GM18951 (cell line): ENCODE measurements around the gene GPR39.

Experiments used
- POLR2A ChIP-seq: IDR thresholded peaks from 4 replicates; pipeline ENCODE4 v1.6.1; 2011; ENCODE audit warnings: mild to moderate bottlenecking; ENCODE audit not compliant: insufficient read length, insufficient read depth; ENCODE audit errors: extremely low read depth
- in situ Hi-C: fragments of 300-500 bp; cut with MboI; formaldehyde crosslinking; loops from one replicate; pipeline ENCODE4 v1.12.0; 2022; ENCODE audit warnings: low sequenced_read_pairs, mixed read lengths, inconsistent platforms; ENCODE audit not compliant: unreplicated experiment

The GPR39 gene

DNA sequence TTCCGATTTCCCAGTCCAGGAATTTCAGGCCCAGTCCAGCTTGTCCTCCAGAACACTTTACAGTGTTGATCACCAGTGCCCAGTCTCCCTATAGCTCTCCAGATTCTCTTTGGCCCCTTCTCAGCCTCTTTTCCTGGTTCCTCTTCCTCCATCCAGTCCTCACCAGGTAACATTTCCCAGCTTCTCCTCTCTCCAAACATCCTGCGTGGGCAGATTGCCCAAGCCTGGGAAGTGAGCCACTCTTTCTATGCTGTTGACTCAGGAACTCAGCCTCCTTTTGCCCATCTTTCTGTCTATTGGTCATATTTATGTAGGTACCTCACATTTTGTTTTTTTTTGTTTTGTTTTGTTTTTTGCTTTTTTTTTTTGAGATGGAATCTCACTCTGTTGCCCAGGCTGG is 144.0 kb downstream of the GPR39 start:
- TF ChIP-seq POLR2A = no peak

GRCh38 chr2:132562245-132562644 is 145.6 kb downstream of the GPR39 start:
- TF ChIP-seq POLR2A = no peak
- in situ Hi-C loops = no loop called here

More for the DNA sequence above, 144.0 kb downstream of the GPR39 start:
- in situ Hi-C loops = no loop called here

GRCh38 chr2:132564065-132564464 is 147.5 kb downstream of the GPR39 start:
- in situ Hi-C loops = no loop called here
- no peak for TF ChIP-seq POLR2A

- in situ Hi-C loops = no loop called here
- no peak for TF ChIP-seq POLR2A
These were observed 149.8 kb downstream of the GPR39 start for GRCh38 chr2:132566379-132566778.

- in situ Hi-C loops = no loop called here
- TF ChIP-seq POLR2A = no peak
These were observed 151.1 kb downstream of the GPR39 start for GRCh38 chr2:132567682-132568081.

- TF ChIP-seq POLR2A = no peak
- in situ Hi-C loops = no loop called here
These were observed 152.1 kb downstream of the GPR39 start for GRCh38 chr2:132568656-132569055.

DNA sequence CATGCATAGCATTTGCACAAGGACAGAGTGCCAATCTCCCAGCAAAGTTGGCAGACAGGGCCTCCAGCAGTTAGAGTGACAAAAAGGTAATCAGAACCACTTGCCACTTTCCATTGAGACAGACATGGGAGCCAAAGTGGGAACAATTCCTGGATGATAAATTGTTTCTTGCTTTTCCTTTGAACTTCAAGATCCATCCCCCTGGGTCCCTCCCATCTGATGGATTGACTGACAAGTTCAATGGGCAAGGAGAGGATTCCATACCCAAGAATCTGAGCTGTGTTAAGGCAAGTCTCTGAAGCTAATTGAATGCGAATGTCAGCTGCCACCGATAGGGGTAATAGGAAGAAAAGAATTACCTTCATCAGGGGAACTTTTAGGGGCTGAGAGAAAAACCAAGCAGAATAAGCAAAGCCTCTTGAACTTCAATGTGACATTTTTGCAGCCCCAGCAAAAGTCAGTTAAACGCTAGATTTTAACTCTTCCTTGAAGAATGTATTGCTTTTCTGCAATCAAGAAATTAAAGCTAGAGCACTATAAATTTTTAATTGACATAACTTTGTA is 156.9 kb downstream of the GPR39 start:
- TF ChIP-seq POLR2A = no peak

GRCh38 chr2:132577686-132578085 is 161.1 kb downstream of the GPR39 start:
- no peak for TF ChIP-seq POLR2A
- in situ Hi-C loops = no loop called here

More for the DNA sequence above, 156.9 kb downstream of the GPR39 start:
- in situ Hi-C loops = no loop called here

DNA sequence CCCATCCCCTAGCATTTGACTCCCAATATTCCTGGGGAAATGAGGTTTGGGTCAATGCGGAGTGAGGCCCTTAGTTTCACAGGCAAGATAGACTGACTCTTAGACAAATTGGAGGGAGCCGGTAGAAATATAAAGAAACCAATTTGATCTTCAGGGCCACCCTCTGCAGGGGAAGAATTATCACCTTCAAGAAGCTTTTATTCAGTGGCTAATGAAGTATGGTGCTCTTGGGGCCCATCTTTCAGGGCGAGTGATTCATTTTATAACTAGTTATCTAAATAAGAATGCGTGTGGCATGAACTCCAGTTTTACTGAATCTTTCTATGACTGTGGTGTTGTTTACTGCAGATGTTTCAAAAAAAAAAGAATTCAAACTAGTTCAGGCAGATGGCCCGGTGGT is 165.0 kb downstream of the GPR39 start:
- in situ Hi-C loops = no loop called here
- no peak for TF ChIP-seq POLR2A

DNA sequence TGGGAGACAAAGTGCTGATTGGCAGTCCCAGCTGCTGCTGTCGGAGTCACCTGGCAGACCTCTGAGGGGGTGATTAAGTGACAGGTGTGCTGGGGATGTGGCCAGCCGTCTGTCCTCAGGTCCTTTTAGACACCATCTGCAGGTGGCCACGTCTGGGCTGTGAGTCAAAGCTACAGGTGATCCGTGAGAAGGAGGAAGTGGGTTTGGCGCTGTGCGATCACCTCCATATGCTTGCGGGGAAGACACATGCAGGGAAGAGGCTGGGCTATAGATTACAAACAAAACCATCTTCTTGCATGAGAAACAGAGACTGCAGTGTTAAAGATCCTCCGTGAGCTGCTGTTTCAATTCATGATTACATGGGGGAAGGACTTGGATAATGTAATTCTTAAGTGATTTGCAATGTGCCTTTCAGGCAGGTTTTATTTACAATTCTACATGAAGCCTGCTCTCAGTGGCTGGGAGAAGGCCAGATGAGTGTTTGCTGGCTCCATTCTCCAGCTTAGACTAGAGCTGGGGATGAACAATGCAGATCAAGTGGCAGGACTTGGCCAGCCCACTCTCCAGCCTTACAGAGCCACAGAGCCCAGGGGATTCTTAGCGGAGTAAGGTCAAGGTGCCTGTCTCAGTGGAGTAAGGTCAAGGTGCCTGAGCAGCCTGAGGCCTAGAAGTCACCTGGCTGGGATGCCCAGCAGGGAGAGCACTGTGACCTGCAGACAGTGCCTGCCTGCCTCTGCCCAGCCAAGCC is 165.6 kb downstream of the GPR39 start:
- TF ChIP-seq POLR2A = no peak
- in situ Hi-C loops = no loop called here

- in situ Hi-C loops = no loop called here
- TF ChIP-seq POLR2A = no peak
These were observed 167.2 kb downstream of the GPR39 start for GRCh38 chr2:132583666-132584360.

DNA sequence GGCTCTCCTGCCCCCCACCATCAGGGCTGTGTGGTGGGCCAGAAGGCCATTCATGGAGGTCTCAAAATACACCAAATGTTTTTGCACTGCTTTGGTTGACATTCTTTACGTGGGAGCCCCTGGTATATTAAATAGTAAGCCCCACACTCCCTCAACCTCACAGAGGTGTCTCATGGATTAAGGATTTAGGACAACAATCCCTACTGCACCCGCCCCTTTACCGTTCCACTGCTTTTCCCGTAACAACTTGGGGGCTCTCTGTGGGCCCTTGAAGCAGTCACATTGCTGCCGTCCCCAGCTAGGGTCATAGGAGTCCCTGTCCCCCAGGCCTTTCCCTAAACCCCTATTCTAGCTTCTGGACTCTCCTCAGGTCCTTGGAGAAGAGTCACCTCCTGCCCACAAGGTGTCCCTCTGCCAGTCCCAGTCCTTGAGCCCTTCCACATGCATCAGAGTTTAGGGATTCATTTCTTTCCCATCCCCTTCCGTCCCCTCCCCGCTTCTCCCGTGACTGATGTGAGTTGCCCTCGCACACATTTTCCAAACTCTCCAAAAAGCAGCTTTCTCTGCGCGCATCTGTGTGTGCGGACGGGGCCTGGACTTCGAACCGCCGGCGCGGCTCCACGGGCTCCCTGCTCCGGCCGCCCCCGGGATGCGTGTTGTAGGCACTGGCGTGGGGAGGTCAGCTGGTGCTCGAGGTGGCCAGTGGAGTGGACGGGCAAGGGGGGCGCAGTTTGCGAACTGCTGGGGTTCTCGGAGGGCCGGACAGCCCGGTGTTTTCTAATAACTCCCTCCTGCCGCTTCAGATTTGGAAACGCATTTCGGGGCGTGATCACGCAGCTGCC is 168.6 kb downstream of the GPR39 start:
- in situ Hi-C loops = no loop called here
- TF ChIP-seq POLR2A = no peak

DNA sequence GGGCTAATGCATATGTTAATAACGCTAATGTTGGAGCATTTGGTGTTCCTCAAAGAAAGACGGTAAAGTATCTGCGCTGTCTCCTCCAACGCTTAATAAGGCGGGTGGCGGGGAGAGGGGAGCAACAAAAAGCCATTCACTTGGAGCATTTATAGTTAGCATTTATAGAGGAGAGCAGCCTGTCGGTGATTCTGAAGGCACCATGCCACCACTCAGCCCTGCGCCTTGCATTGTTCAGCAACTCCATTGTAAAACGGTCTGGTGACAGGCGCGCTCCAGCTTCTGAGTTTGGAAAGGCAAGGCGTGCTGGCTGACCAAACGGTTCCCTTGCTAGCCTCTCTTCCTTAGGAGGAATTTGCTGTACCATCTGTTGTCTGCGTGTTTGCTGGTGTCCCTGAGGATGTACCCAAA is 169.5 kb downstream of the GPR39 start:
- no peak for TF ChIP-seq POLR2A
- in situ Hi-C loops = no loop called here
